ENCODE measurements around the gene RPTOR.
A peak's percentile ranks its signal among the peaks of the same experiment; 100 is the strongest.

RPTOR gene

GRCh38 chr17:80640366-80641084 is 95.9 kb downstream of the RPTOR start:
- no peak for DNase-seq (ENCODE audit: low spot score)

GRCh38 chr17:80643326-80644099 is 98.9 kb downstream of the RPTOR start:
- DNase-seq (ENCODE audit: low spot score), result no peak

GRCh38 chr17:80644536-80644935 is 99.9 kb downstream of the RPTOR start:
- no peak for DNase-seq (ENCODE audit: low spot score)

GRCh38 chr17:80645706-80646325 is 101.2 kb downstream of the RPTOR start:
- DNase-seq (ENCODE audit: low spot score), result no peak

- DNase-seq (ENCODE audit: low spot score), result no peak
Observed at GRCh38 chr17:80646328-80646727, 101.7 kb downstream of the RPTOR start.

- peak; percentile 83 for DNase-seq (ENCODE audit: low spot score)
Observed at GRCh38 chr17:80647746-80648145, 103.1 kb downstream of the RPTOR start.

GRCh38 chr17:80649200-80649644 is 104.6 kb downstream of the RPTOR start:
- DNase-seq (ENCODE audit: low spot score), result no peak

- peak; percentile 71 for DNase-seq (ENCODE audit: low spot score)
Observed at GRCh38 chr17:80649672-80650330, 105.2 kb downstream of the RPTOR start.

GRCh38 chr17:80650331-80650672 is 105.7 kb downstream of the RPTOR start:
- DNase-seq (ENCODE audit: low spot score), result no peak

GRCh38 chr17:80650751-80651518 is 106.3 kb downstream of the RPTOR start:
- no peak for DNase-seq (ENCODE audit: low spot score)

GRCh38 chr17:80652756-80653330 is 108.2 kb downstream of the RPTOR start:
- no peak for DNase-seq (ENCODE audit: low spot score)

GRCh38 chr17:80653856-80654255 is 109.2 kb downstream of the RPTOR start:
- no peak for DNase-seq (ENCODE audit: low spot score)

GRCh38 chr17:80655608-80656007 is 111.0 kb downstream of the RPTOR start:
- no peak for DNase-seq (ENCODE audit: low spot score)

GRCh38 chr17:80656590-80656989 is 112.0 kb downstream of the RPTOR start:
- no peak for DNase-seq (ENCODE audit: low spot score)

- DNase-seq (ENCODE audit: low spot score), result no peak
Observed at GRCh38 chr17:80657561-80657960, 112.9 kb downstream of the RPTOR start.

- DNase-seq (ENCODE audit: low spot score), result no peak
Observed at GRCh38 chr17:80658821-80659220, 114.2 kb downstream of the RPTOR start.

GRCh38 chr17:80659651-80660050 is 115.0 kb downstream of the RPTOR start:
- DNase-seq (ENCODE audit: low spot score), result no peak

GRCh38 chr17:80660527-80661198 is 116.0 kb downstream of the RPTOR start:
- no peak for DNase-seq (ENCODE audit: low spot score)

- no peak for DNase-seq (ENCODE audit: low spot score)
Observed at GRCh38 chr17:80662557-80662956, 117.9 kb downstream of the RPTOR start.

- DNase-seq (ENCODE audit: low spot score), result peak; percentile 76
Observed at GRCh38 chr17:80663781-80664206, 119.2 kb downstream of the RPTOR start.
